HCT116 (cell line): ENCODE data around the gene TLCD3B. TPM values are rescaled to one million over a fixed set of nuclear protein-coding genes. Genes with fewer than 3 reads are reported as not detected.

Experiments
- ATAC-seq: fragments of 200-7000 bp; cut with Tn5 transposase; 2 replicates; pipeline ENCODE4 v1.9.1; 2020; ENCODE audit warnings: mild to moderate bottlenecking, moderate library complexity
- BruUV-seq: library from RNA; stranded (reverse); fragments of 400-500 nt; replicated peaks from 2 replicates; lab custom pipeline; 2021; lab: Mats Ljungman, UMichigan
- CTCF ChIA-PET: fragments of 300-600 bp; sonication (Branson Sonifier 250); formaldehyde crosslinking; loops from one replicate; lab custom pipeline; 2021; ENCODE audit warnings: antibody characterized with exemption; lab: Charles Lee
- POLR2A ChIA-PET: fragments of 300-600, 350-600 bp; sonication (Branson Sonifier 250); formaldehyde crosslinking; loops from one replicate; lab custom pipeline; 2021; ENCODE audit warnings: antibody characterized with exemption; lab: Charles Lee
- RAD21 ChIA-PET, 2 experiments: fragments of 300-600 bp; sonication (Branson Sonifier 250); formaldehyde crosslinking; loops; one replicate each; lab custom pipeline; 2023; ENCODE audit warnings: low total read pairs in 2 of 2; ENCODE audit not compliant: uncharacterized antibody in 2 of 2, unreplicated experiment in 2 of 2, low non-redundant PET in 1 of 2; lab: Charles Lee
- DNase-seq: peaks from one replicate; pipeline ENCODE4 v3.0.0-alpha.2; 2010; ENCODE audit warnings: low read depth, low spot score
- H2AFZ ChIP-seq: fragments of 200-600 bp; shearing (Covaris generic), sonication (generic); 2 replicates; pipeline ENCODE4 v1.6.1; 2017; ENCODE audit warnings: low read depth, mixed run types, mixed read lengths, antibody characterized with exemption, low read length; ENCODE audit not compliant: poor library complexity, severe bottlenecking
- H3K27ac ChIP-seq: 2 replicates; pipeline ENCODE4 v1.5.1; 2012; ENCODE audit warnings: low read depth, low read length
- H3K27me3 ChIP-seq: fragments of 200-600 bp; sonication (generic); 2 replicates; pipeline ENCODE4 v1.6.1; 2016; ENCODE audit warnings: mixed run types, low read length, mixed read lengths; ENCODE audit not compliant: insufficient read depth
- H3K36me3 ChIP-seq, 2 experiments: fragments of 200-500 bp in 1 of 2; fragments of 200-600 bp in 1 of 2; sonication (Bioruptor generic) in 1 of 2; sonication (generic) in 1 of 2; 2 replicates each; pipeline versions ENCODE4 v1.5.1 to v1.6.1; 2014 to 2016; ENCODE audit warnings: low read length in 2 of 2, inconsistent platforms in 1 of 2, mixed read lengths in 1 of 2, mixed run types in 1 of 2; ENCODE audit not compliant: insufficient read depth in 2 of 2, control insufficient read depth in 1 of 2
- H3K4me1 ChIP-seq, 2 experiments: fragments of 200-600 bp in 1 of 2; sonication (generic) in 1 of 2; 2 replicates each; pipeline versions ENCODE4 v1.5.1 to v1.6.1; 2012 to 2017; ENCODE audit warnings: low read length in 2 of 2, inconsistent platforms in 1 of 2, mild to moderate bottlenecking in 1 of 2, mixed read lengths in 1 of 2, mixed run types in 1 of 2, moderate library complexity in 1 of 2; ENCODE audit not compliant: insufficient read depth in 2 of 2, control insufficient read depth in 1 of 2
- H3K4me2 ChIP-seq: fragments of 200-600 bp; sonication (generic); 2 replicates; pipeline ENCODE4 v1.6.1; 2017; ENCODE audit warnings: mixed run types, low read length, mixed read lengths
- H3K4me3 ChIP-seq, 2 experiments: fragments of 200-600 bp in 1 of 2; sonication (generic) in 1 of 2; replicated peaks in 1 of 2; 2 replicates each; pipeline ENCODE4 v1.5.1; 2011 to 2016; ENCODE audit warnings: low read length in 2 of 2, control low read depth in 1 of 2, low read depth in 1 of 2, mild to moderate bottlenecking in 1 of 2, mixed read lengths in 1 of 2, mixed run types in 1 of 2
- H3K79me2 ChIP-seq: fragments of 200-600 bp; sonication (generic); 2 replicates; pipeline ENCODE4 v1.6.1; 2017; ENCODE audit warnings: mild to moderate bottlenecking, mixed run types, low read length, moderate library complexity, mixed read lengths; ENCODE audit not compliant: insufficient read depth
- H3K9ac ChIP-seq: fragments of 200-600 bp; sonication (generic); 2 replicates; pipeline ENCODE4 v1.6.1; 2016; ENCODE audit warnings: low read length, mixed read lengths
- H3K9me2 ChIP-seq: fragments of 200-600 bp; sonication (generic), shearing (Covaris generic); 2 replicates; pipeline ENCODE4 v1.6.1; 2017; ENCODE audit warnings: mixed run types, mild to moderate bottlenecking, moderate library complexity; ENCODE audit not compliant: insufficient read depth
- H3K9me3 ChIP-seq, 2 experiments: fragments of 200-500 bp in 1 of 2; fragments of 200-600 bp in 1 of 2; sonication (Bioruptor generic) in 1 of 2; sonication (generic) in 1 of 2; 2 replicates each; pipeline ENCODE4 v1.6.1; 2014 to 2017; ENCODE audit warnings: low read length in 2 of 2, mixed read lengths in 2 of 2, inconsistent platforms in 1 of 2, low read depth in 1 of 2, mild to moderate bottlenecking in 1 of 2, mixed run types in 1 of 2, moderate library complexity in 1 of 2; ENCODE audit not compliant: control insufficient read depth in 1 of 2, insufficient read depth in 1 of 2
- H4K20me1 ChIP-seq: fragments of 200-600 bp; sonication (generic), shearing (Covaris generic); 2 replicates; pipeline ENCODE4 v1.6.1; 2017; ENCODE audit warnings: mixed run types, mild to moderate bottlenecking, moderate library complexity; ENCODE audit not compliant: insufficient read depth
- CBX3 ChIP-seq: IDR thresholded peaks from 2 replicates; pipeline ENCODE4 v1.6.1; 2012; ENCODE audit warnings: low read depth
- CEBPB ChIP-seq: IDR thresholded peaks from 2 replicates; pipeline ENCODE4 v1.6.1; 2012; ENCODE audit warnings: low read depth
- EGR1 ChIP-seq: IDR thresholded peaks from 2 replicates; pipeline ENCODE4 v1.6.1; 2012; ENCODE audit warnings: low read depth
- ELF1 ChIP-seq: IDR thresholded peaks from 2 replicates; pipeline ENCODE4 v1.6.1; 2012; ENCODE audit warnings: low read depth, borderline replicate concordance
- EZH2phosphoT487 ChIP-seq: fragments of 200-600 bp; IDR thresholded peaks from 2 replicates; pipeline ENCODE4 v1.6.1; 2018; ENCODE audit warnings: antibody characterized with exemption, borderline replicate concordance
- FOSL1 ChIP-seq: IDR thresholded peaks from 2 replicates; pipeline ENCODE4 v1.6.1; 2012; ENCODE audit warnings: low read depth
- JUND ChIP-seq: IDR thresholded peaks from 2 replicates; pipeline ENCODE4 v1.6.1; 2012
- MAX ChIP-seq: IDR thresholded peaks from 2 replicates; pipeline ENCODE4 v1.6.1; 2012
- POLR2AphosphoS5 ChIP-seq: IDR thresholded peaks from 2 replicates; pipeline ENCODE4 v1.6.1; 2011; ENCODE audit warnings: mild to moderate bottlenecking, low read depth, low read length, moderate library complexity
- RAD21 ChIP-seq: IDR thresholded peaks from 2 replicates; pipeline ENCODE4 v1.6.1; 2012; ENCODE audit warnings: low read depth, mild to moderate bottlenecking
- SRF ChIP-seq: IDR thresholded peaks from 2 replicates; pipeline ENCODE4 v1.6.1; 2012; ENCODE audit warnings: low read depth
- TCF7L2 ChIP-seq: IDR thresholded peaks from 2 replicates; pipeline ENCODE4 v1.7.0; 2011; ENCODE audit warnings: borderline replicate concordance, inconsistent platforms; ENCODE audit not compliant: insufficient read depth, insufficient read length; ENCODE audit errors: extremely low read depth
- ZBTB33 ChIP-seq: IDR thresholded peaks from 2 replicates; pipeline ENCODE4 v1.6.1; 2011; ENCODE audit warnings: mild to moderate bottlenecking, low read length, moderate library complexity; ENCODE audit not compliant: insufficient replicate concordance; ENCODE audit errors: extremely low read depth
- ZFX ChIP-seq: fragments of 450-650 bp; IDR thresholded peaks from 2 replicates; pipeline ENCODE4 v1.6.1; 2017
- ZNF274 ChIP-seq: fragments of 200-500 bp; sonication (Bioruptor generic); IDR thresholded peaks from 2 replicates; pipeline ENCODE4 v1.6.1; 2014; ENCODE audit warnings: mild to moderate bottlenecking, low read depth, low read length, inconsistent platforms
- intact Hi-C: fragments of 100-400 bp; cut with micrococcal nuclease; formaldehyde crosslinking; loops from 2 replicates; pipeline ENCODE4 v1.10.0; 2022
- total RNA-seq: library from RNA; stranded (reverse); gene quantifications from one replicate; pipeline ENCODE4 v1.2.1, GENCODE V29; 2021; ENCODE audit not compliant: unreplicated experiment
- TF ChIP-seq, protein P1 (sequence below), 3 experiments: fragments of 200-600 bp in 1 of 3; sonication (generic) in 1 of 3; IDR thresholded peaks in 2 of 3; conservative IDR thresholded peaks in 1 of 3; 2 replicates each; pipeline ENCODE4 v1.5.1; 2012 to 2017; ENCODE audit warnings: low read depth in 2 of 3, low read length in 2 of 3, antibody characterized with exemption in 1 of 3, borderline replicate concordance in 1 of 3, control low read depth in 1 of 3, mild to moderate bottlenecking in 1 of 3, mixed read lengths in 1 of 3, mixed run types in 1 of 3, moderate library complexity in 1 of 3; ENCODE audit not compliant: insufficient read depth in 1 of 3
- TF ChIP-seq, protein P2 (sequence below): IDR thresholded peaks from 2 replicates; pipeline ENCODE4 v1.6.1; 2012; ENCODE audit warnings: low read depth

TLCD3B gene
- total RNA-seq, 1 experiment from 2014 or later, result 1.0 TPM

- ATAC-seq, result no peak
- intact Hi-C loops, result no loop called here
- POLR2A ChIA-PET, result no interaction called here
- CTCF ChIA-PET, result no interaction called here
- Histone ChIP-seq H2AFZ (no peak overlapping the region), H3K4me2 (no peak overlapping the region), H3K79me2 (peaks cover 14% of the 10 kb centered on the region; the same call in 1 of the 2 replicates), H3K4me1 (no peaks in the 10 kb centered on the region), H4K20me1 (no peaks in the 10 kb centered on the region), H3K27me3 (no peaks in the 10 kb centered on the region), H3K9me3 (no peaks in the 10 kb centered on the region), H3K9ac (no peak overlapping the region), H3K36me3 (peaks cover 59 to 64% of the 10 kb centered on the region in 2 experiments), H3K9me2 (no peaks in the 10 kb centered on the region), H3K4me3 (no peak overlapping the region), H3K27ac (no peak overlapping the region)
- BruUV-seq, result no TSS peak
- RAD21 ChIA-PET, result no interaction called here
- TF ChIP-seq POLR2AphosphoS5, result no peak
- no peak for TF ChIP-seq ZFX
- TF ChIP-seq ZBTB33, result no peak
- TF ChIP-seq EZH2phosphoT487, result no peak
- no peak for TF ChIP-seq JUND
- no peak for TF ChIP-seq EGR1
- TF ChIP-seq MAX, result no peak
- TF ChIP-seq, protein P1, sequence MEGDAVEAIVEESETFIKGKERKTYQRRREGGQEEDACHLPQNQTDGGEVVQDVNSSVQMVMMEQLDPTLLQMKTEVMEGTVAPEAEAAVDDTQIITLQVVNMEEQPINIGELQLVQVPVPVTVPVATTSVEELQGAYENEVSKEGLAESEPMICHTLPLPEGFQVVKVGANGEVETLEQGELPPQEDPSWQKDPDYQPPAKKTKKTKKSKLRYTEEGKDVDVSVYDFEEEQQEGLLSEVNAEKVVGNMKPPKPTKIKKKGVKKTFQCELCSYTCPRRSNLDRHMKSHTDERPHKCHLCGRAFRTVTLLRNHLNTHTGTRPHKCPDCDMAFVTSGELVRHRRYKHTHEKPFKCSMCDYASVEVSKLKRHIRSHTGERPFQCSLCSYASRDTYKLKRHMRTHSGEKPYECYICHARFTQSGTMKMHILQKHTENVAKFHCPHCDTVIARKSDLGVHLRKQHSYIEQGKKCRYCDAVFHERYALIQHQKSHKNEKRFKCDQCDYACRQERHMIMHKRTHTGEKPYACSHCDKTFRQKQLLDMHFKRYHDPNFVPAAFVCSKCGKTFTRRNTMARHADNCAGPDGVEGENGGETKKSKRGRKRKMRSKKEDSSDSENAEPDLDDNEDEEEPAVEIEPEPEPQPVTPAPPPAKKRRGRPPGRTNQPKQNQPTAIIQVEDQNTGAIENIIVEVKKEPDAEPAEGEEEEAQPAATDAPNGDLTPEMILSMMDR (IDR thresholded peaks at IDR 0.05 in 2 of 3, conservative IDR thresholded peaks at IDR 0.05 in 1 of 3; ENCODE audit: borderline replicate concordance in 1 of 3, insufficient read depth in 1 of 3, low read depth in 2 of 3, low read length in 2 of 3), result no peak
- no peak for TF ChIP-seq FOSL1
- TF ChIP-seq TCF7L2, result no peak
- no peak for TF ChIP-seq ELF1
- TF ChIP-seq CBX3, result no peak
- no peak for TF ChIP-seq CEBPB
- TF ChIP-seq RAD21, result no peak
- no peak for TF ChIP-seq ZNF274
- TF ChIP-seq, protein P2, sequence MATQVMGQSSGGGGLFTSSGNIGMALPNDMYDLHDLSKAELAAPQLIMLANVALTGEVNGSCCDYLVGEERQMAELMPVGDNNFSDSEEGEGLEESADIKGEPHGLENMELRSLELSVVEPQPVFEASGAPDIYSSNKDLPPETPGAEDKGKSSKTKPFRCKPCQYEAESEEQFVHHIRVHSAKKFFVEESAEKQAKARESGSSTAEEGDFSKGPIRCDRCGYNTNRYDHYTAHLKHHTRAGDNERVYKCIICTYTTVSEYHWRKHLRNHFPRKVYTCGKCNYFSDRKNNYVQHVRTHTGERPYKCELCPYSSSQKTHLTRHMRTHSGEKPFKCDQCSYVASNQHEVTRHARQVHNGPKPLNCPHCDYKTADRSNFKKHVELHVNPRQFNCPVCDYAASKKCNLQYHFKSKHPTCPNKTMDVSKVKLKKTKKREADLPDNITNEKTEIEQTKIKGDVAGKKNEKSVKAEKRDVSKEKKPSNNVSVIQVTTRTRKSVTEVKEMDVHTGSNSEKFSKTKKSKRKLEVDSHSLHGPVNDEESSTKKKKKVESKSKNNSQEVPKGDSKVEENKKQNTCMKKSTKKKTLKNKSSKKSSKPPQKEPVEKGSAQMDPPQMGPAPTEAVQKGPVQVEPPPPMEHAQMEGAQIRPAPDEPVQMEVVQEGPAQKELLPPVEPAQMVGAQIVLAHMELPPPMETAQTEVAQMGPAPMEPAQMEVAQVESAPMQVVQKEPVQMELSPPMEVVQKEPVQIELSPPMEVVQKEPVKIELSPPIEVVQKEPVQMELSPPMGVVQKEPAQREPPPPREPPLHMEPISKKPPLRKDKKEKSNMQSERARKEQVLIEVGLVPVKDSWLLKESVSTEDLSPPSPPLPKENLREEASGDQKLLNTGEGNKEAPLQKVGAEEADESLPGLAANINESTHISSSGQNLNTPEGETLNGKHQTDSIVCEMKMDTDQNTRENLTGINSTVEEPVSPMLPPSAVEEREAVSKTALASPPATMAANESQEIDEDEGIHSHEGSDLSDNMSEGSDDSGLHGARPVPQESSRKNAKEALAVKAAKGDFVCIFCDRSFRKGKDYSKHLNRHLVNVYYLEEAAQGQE, result no peak
- TF ChIP-seq SRF, result no peak
- DNase-seq, result no peak
These were observed 46.3 kb downstream of the TLCD3B start for GRCh38 chr16:29984764-29985147.
